H1 (cell line): Measurements from ENCODE around the gene FAT3. TPM values are rescaled to one million over a fixed set of nuclear protein-coding genes. Genes with fewer than 3 reads are reported as not detected.

Experiments used
- CHD7 ChIP-seq: fragments of 300-600 bp; sonication (generic); IDR thresholded peaks from 2 replicates; pipeline ENCODE4 v1.7.1; 2012; ENCODE audit warnings: low read length, moderate library complexity, mild to moderate bottlenecking, inconsistent platforms; ENCODE audit not compliant: insufficient replicate concordance
- CREB1 ChIP-seq: IDR thresholded peaks from 2 replicates; pipeline ENCODE4 v1.6.1; 2012; ENCODE audit warnings: inconsistent platforms
- EZH2 ChIP-seq: fragments of 200-600 bp; sonication (generic); IDR thresholded peaks from 2 replicates; pipeline ENCODE4 v1.7.1; 2012; ENCODE audit warnings: low read depth, mild to moderate bottlenecking, moderate library complexity, low read length, inconsistent platforms; ENCODE audit not compliant: severe bottlenecking
- MAFK ChIP-seq: IDR thresholded peaks from 2 replicates; pipeline ENCODE4 v1.6.1; 2012; ENCODE audit warnings: low read depth, mild to moderate bottlenecking, improper control_type of control experiment, low read length
- MAX ChIP-seq: IDR thresholded peaks from 2 replicates; pipeline ENCODE4 v1.6.1; 2012; ENCODE audit warnings: inconsistent platforms
- USF2 ChIP-seq: IDR thresholded peaks from 2 replicates; pipeline ENCODE4 v1.6.1; 2011; ENCODE audit warnings: low read length, improper control_type of control experiment
- YY1 ChIP-seq: IDR thresholded peaks from 2 replicates; pipeline ENCODE4 v1.6.1; 2011; ENCODE audit warnings: low read depth, mild to moderate bottlenecking, low read length
- polyA plus RNA-seq, 7 experiments: library from polyadenylated mRNA; depleted of rRNA in 3 of 7; stranded (reverse) in 5 of 7; unstranded in 2 of 7; fragments of >200 nt in 5 of 7; fragments of 200-250 nt in 2 of 7; gene quantifications; 1 replicate in 5 of 7; 2 replicates in 1 of 7; 4 replicates in 1 of 7; pipeline versions ENCODE4 v1.2.1 to v1.2.3, GENCODE V29; 2011 to 2013; ENCODE audit warnings: missing spikeins in 2 of 7, mixed read lengths in 2 of 7
- total RNA-seq: library from RNA; stranded (reverse); fragmentation: NEBNext Ultra II Directional; extraction: Animal tissue kit (Norgen Biotek cat#: 25700); gene quantifications from 2 replicates; pipeline ENCODE4 v1.2.1, GENCODE V29; 2021

The FAT3 gene
- total and polyA plus RNA-seq, 2 of the 8 experiments (the other 6 are each of a cell fraction or from before 2014, with no cell fraction given) = 7.2 to 18.4 TPM

GRCh38 chr11:92224407-92225124 lies at the start of gene FAT3 (continued):
- 0 out of 2 replicates have a peak, but pooled peaks have one; percentile 2 for TF ChIP-seq MAX
- no peak for TF ChIP-seq CHD7
- TF ChIP-seq CREB1 = no peak; the same call in 1 of the 2 replicates
- no peak for TF ChIP-seq MAFK
- no peak for TF ChIP-seq YY1
- TF ChIP-seq USF2 = no peak
- TF ChIP-seq EZH2 = peak; percentile 14
